Aorta (tissue), 5 donors: ENCODE data around the gene AHSP. TPM values are rescaled to one million over a fixed set of nuclear protein-coding genes. Genes with fewer than 3 reads are reported as not detected.
"Not testable (repeated sequence)": the region's sequence is repeated elsewhere in the genome, so short reads cannot be mapped to it uniquely, and the experiment has no call there.

Source experiments
- ATAC-seq: fragments of 200-7000 bp; cut with Tn5 transposase; one replicate; pipeline ENCODE4 v1.9.1; 2022; ENCODE audit warnings: moderate library complexity; ENCODE audit not compliant: low FRiP score
- DNase-seq, 2 donors: peaks; one replicate each; pipeline ENCODE4 v3.0.0-alpha.2; 2020
- H3K27ac ChIP-seq, 2 donors: one replicate each; pipeline ENCODE4 v1.5.1; 2013; ENCODE audit warnings: low read length in 2 of 2, mild to moderate bottlenecking in 2 of 2, moderate library complexity in 2 of 2, control low read depth in 1 of 2, inconsistent platforms in 1 of 2, low read depth in 1 of 2
- H3K27me3 ChIP-seq, 2 donors: one replicate each; pipeline ENCODE4 v1.6.1; 2013; ENCODE audit warnings: control low read depth in 1 of 2, low read length in 1 of 2, mild to moderate bottlenecking in 1 of 2, moderate library complexity in 1 of 2; ENCODE audit not compliant: insufficient read depth in 2 of 2, control insufficient read depth in 1 of 2
- H3K36me3 ChIP-seq, 2 donors: one replicate each; pipeline ENCODE4 v1.6.1; 2013; ENCODE audit warnings: control low read depth in 1 of 2, low read length in 1 of 2, mild to moderate bottlenecking in 1 of 2; ENCODE audit not compliant: insufficient read depth in 2 of 2, control insufficient read depth in 1 of 2
- H3K4me1 ChIP-seq, 2 donors: one replicate each; pipeline ENCODE4 v1.6.1; 2013; ENCODE audit warnings: low read length in 2 of 2, control low read depth in 1 of 2, mild to moderate bottlenecking in 1 of 2, moderate library complexity in 1 of 2; ENCODE audit not compliant: insufficient read depth in 2 of 2, control insufficient read depth in 1 of 2
- H3K4me3 ChIP-seq, 2 donors: one replicate each; pipeline ENCODE4 v1.5.1; 2013; ENCODE audit warnings: low read length in 2 of 2, control low read depth in 1 of 2, mild to moderate bottlenecking in 1 of 2
- H3K9me3 ChIP-seq: one replicate; pipeline ENCODE4 v1.6.1; 2013; ENCODE audit warnings: mild to moderate bottlenecking, low read length; ENCODE audit not compliant: control insufficient read depth
- WGBS, 2 donors: extraction: QIAGEN DNeasy Blood & Tissue Kit; methylation state at CpG; one replicate each; pipeline ENCODE4 v1.1.7; 2013; 5-methylcytosine and 5-hydroxymethylcytosine counted together
- intact Hi-C, 2 donors: fragments of 100-400 bp; cut with DNase I; formaldehyde crosslinking; loops; one replicate each; pipeline versions ENCODE4 v1.14.2 to v1.15.0; 2022
- polyA plus RNA-seq, 2 donors: library from polyadenylated mRNA; stranded (reverse); fragments of 200-250 nt; gene quantifications; one replicate each; pipeline ENCODE4 v1.2.3, GENCODE V29; 2013
- total RNA-seq, 2 donors: library from RNA; stranded (reverse); fragmentation: NEBNext Ultra II Directional; extraction: Animal tissue kit (Norgen Biotek cat#: 25700); gene quantifications; one replicate each; pipeline ENCODE4 v1.2.1, GENCODE V29; 2021
- donor health status: healthy with polysubstance abuse.
- donor health status: Bipolar disorder and iron deficiency.
- donor health status: DM: no; HTN: no; CAD: no.
- donor health status: DM: no; HTN: no; CAD: no.
- donor health status: DM: yes; HTN: yes; CAD: no.

AHSP gene
- total and polyA plus RNA-seq, 4 donors: 4.7 TPM; not detected in 3

DNA sequence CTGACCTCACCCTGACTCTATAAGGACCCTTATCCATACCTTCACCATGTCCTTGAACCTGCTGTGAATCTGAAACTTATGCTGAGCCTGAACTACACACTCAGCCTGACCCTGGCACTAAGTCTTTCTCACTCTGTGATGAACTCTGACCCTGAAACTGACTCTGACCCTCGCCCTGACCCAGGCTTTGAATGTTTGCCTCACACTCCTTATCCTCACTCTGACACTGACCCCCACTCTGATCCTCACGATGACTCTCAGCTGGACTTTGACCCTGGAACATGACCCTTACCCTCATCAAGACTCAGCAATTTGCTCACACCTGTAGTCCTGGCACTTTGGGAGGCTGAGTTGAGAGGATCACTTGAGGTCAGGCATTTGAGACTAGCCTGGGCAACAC lies 4.4 kb downstream of the AHSP start:
- Histone ChIP-seq H3K4me3 (no peak overlapping the region), H3K4me1 (no peaks in the 10 kb centered on the region), H3K36me3 (no peaks in the 10 kb centered on the region), H3K27me3 (no peaks in the 10 kb centered on the region), H3K9me3 (no peaks in the 10 kb centered on the region), H3K27ac (no peak overlapping the region)
- peak; percentile 21 for ATAC-seq
- no peak for DNase-seq
- intact Hi-C loops: no loop called here
- WGBS, 2 donors: 78 to 81% methylated on average over 2 of the region's 2 CpGs

DNA sequence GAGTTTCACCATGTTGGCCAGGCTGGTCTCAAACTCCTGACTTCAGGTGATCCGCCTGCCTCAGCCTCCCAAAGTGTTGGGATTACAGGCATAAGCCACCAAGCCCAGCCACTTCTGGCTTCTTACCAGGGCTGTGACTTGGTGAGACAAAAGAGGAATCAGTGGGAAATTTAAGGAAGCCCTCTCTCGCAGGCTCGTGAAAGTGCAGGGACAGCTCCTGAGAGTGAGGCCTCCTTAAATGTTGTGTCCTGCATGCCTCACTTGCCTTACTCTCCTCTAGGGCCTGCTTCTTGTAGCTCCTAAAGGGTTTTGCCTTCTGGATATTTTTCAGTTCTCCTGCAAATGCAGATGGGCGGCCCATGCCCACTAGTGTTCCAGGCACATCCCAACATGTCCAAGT lies 5.2 kb downstream of the AHSP start:
- Histone ChIP-seq H3K27me3 (no peaks in the 10 kb centered on the region), H3K9me3 (no peaks in the 10 kb centered on the region), H3K36me3 (no peaks in the 10 kb centered on the region), H3K4me1 (no peaks in the 10 kb centered on the region), H3K27ac (no peak overlapping the region), H3K4me3 (no peak overlapping the region)
- ATAC-seq (no peak), DNase-seq (no peak)
- 82 to 87% methylated on average over 4 of the region's 4 CpGs for WGBS, 2 donors
- intact Hi-C loops: no loop called here

DNA sequence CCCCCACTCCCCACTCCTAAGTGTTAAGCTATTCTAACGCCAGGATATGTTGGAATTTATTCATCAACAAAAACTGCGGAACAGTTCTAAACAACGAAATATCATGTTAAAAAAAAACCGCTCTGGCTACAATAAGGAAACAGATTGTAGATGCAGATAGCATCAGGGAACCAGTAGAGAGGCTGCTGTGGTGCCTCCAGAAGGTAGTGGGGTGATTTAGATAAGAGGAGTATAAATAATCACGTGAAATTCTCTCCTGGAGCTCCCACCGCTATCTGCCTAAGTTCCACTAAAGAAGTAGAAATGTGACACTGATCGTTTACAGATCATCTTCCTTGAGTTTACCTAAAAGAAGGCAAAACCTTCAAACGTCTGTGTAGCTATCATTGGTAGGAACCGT lies 8.0 kb downstream of the AHSP start:
- intact Hi-C loops: no loop called here
- DNase-seq (no peak), ATAC-seq (no peak)
- Histone ChIP-seq H3K9me3 (no peaks in the 10 kb centered on the region), H3K36me3 (no peaks in the 10 kb centered on the region), H3K27me3 (no peaks in the 10 kb centered on the region), H3K4me3 (no peak overlapping the region), H3K27ac (no peak overlapping the region), H3K4me1 (no peaks in the 10 kb centered on the region)
- WGBS, 2 donors: 78 to 79% methylated on average over 9 of the region's 9 CpGs

DNA sequence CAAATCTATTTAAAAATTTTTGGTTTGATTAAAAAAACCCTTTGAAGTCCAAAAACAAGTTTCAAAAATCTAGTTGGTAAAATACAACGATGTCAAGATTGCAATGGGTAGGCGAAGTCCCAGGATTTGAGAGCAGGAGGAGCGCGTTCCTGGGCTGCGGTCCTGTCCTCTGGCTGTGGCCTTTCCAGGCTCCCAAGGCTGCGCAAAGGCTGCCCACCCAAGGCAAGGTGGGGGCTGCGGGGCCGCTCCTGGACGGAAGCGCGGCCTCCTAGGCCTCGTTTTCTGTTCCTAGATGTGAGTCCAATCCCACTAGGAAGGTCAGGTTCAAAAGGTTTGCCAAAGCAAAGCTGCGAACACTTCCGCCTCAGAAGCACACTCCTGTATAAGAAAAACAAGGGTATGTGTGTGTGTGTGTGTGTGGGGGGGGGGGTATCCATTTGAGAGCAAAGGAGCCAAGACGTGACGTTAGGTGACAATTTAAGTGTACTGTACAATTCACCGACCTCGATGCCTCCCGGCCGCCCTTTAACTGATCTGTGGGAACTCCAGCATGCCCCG lies 9.2 kb downstream of the AHSP start:
- 69 to 75% methylated on average over 21 of the region's 21 CpGs for WGBS, 2 donors
- Histone ChIP-seq H3K36me3 (no peaks in the 10 kb centered on the region), H3K27ac (no peak overlapping the region), H3K4me1 (no peaks in the 10 kb centered on the region), H3K27me3 (no peaks in the 10 kb centered on the region), H3K4me3 (no peak overlapping the region), H3K9me3 (no peaks in the 10 kb centered on the region)
- ATAC-seq (no peak), DNase-seq (no peak)
- intact Hi-C loops: no loop called here

DNA sequence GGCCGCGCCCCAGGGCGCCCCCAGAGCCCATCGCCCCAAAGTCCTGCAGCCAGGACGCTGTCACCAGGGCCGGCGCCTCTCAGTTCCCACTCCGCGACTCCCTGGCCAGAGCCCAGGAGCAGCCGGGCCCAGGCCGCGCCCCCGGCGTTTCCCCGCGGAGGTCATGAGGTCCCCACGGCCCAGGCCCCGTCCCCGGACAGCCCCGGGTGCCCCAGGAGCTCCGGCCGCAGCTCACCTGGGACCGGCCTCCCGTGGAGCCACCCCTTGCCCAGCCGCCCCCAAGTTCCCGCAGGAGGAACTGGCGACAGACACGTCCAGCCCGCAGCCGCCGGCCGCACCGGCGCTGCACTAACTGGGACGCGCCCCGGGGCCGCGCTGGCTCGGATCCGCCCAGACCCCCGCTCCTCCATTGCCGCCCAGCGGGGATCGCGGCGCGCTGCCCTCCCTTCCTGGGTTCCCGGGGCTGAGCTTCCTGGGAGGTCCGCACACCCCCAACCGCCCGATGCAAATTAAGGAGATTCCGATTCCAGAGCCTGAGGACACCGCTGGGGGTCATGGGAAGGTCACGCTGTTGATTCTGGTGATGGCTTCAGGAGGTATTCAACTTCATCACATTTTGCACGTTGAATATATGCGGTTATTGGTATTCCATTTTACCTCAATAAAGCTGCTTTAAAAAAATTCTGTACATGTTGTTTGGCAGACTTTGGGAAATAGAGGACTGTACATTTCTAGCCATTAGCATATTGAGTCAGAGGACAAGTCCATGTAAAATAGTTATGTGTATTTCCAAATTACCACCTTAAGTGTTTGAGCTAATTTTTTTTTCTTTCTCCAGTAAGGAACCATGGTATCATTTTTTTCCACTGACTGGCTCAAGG lies 9.9 kb downstream of the AHSP start:
- peak in 1 of 2 donors; percentile 76 for DNase-seq
- no peak for ATAC-seq
- H3K27me3 ChIP-seq: no peaks in the 10 kb centered on the region

DNA sequence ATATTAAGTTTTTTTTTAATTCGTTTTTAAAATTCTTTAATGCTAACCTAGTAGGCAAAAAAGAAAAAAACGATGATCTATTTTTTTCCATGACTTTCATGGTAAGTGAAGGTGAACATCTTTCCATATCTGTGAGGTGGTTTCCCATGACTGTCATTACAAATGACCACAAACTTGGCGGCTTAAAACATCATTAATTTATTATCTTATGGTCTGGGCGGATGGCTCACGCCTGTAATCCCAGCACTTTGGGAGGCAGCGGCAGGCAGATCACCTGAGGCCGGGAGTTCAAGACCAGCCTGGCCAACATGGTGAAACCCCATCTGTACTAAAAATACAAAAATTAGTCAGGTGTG lies 10.5 kb downstream of the AHSP start:
- H3K36me3 ChIP-seq, H3K4me3 ChIP-seq, DNase-seq, H3K27ac ChIP-seq, H3K4me1 ChIP-seq, ATAC-seq, intact Hi-C loops, H3K27me3 ChIP-seq, H3K9me3 ChIP-seq: not testable (repeated sequence)
- 76 to 79% methylated on average over 7 of the region's 7 CpGs for WGBS, 2 donors

More for the DNA sequence above, 9.9 kb downstream of the AHSP start:
- intact Hi-C loops: no loop called here
- H3K27ac ChIP-seq: no peak overlapping the region
- no peak overlapping the region for H3K4me3 ChIP-seq
- H3K36me3 ChIP-seq: no peaks in the 10 kb centered on the region
- no peaks in the 10 kb centered on the region for H3K4me1 ChIP-seq
- no peaks in the 10 kb centered on the region for H3K9me3 ChIP-seq
- WGBS, 2 donors: 5 to 7% methylated on average over 56 to 57 of the region's 57 CpGs

DNA sequence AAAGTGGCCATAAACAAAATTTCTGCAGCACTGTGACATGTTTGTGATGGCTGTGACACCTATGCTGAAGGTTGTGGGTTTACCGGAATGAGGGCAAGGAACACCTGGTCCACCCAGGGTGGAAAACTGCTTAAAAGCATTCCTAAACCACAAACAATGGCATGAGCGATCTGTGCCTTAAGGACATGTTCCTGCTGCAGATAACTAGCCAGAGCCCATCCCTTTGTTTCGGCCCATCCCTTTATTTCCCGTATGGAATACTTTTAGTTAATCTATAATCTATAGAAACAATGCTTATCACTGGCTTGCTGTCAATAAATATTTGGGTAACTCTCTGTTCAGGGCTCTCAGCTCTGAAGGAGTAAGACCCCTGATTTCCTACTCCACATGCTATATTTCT lies 12.1 kb downstream of the AHSP start:
- DNase-seq, H3K4me3 ChIP-seq, H3K27ac ChIP-seq, ATAC-seq, H3K36me3 ChIP-seq, H3K27me3 ChIP-seq, H3K4me1 ChIP-seq, H3K9me3 ChIP-seq, intact Hi-C loops: not testable (repeated sequence)
- 85 to 94% methylated on average over 4 of the region's 4 CpGs for WGBS, 2 donors

DNA sequence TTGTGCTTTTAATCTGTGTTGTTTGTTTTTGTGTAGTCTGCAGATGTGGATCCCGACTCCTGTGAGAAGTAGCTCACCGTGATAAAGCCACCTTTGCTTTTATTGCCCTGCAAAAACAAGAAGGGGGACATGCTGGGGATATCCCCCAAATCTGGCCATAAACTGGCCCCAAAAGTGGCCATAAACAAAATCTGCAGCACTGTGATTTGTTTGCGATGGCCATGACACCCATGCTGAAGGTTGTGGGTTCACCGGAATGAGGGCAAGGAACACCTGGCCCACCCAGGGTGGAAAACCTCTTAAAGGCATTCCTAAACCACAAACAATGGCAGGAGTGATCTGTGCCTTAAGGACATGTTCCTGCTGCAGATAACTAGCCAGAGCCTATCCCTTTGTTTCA lies 15.1 kb downstream of the AHSP start:
- Histone ChIP-seq H3K9me3 (peaks cover 2% of the 10 kb centered on the region), H3K4me1 (no peaks in the 10 kb centered on the region), H3K36me3 (no peaks in the 10 kb centered on the region), H3K4me3 (no peak overlapping the region), H3K27ac (no peak overlapping the region), H3K27me3 (no peaks in the 10 kb centered on the region)
- no peak for ATAC-seq
- intact Hi-C loops: no loop called here
- DNase-seq: no peak
- WGBS, 2 donors: 86 to 91% methylated on average over 4 of the region's 4 CpGs
